ENCODE data around the gene NRXN3.

The NRXN3 gene

GRCh38 chr14:78164226-78164853, 5.8 kb upstream of the NRXN3 start:
- no peak overlapping the region for H3K4me3 ChIP-seq (ENCODE audit: low read length)
- peak; percentile 22 for DNase-seq (ENCODE audit: low read depth, low spot score)

- DNase-seq (ENCODE audit: low read depth, low spot score) = no peak
- H3K4me3 ChIP-seq (ENCODE audit: low read length) = no peak overlapping the region
These were observed 2.3 kb downstream of the NRXN3 start for GRCh38 chr14:78172428-78172827.

GRCh38 chr14:78173346-78174035, 3.3 kb downstream of the NRXN3 start:
- no peak overlapping the region for H3K4me3 ChIP-seq (ENCODE audit: low read length)
- no peak for DNase-seq (ENCODE audit: low read depth, low spot score)

GRCh38 chr14:78175412-78175811, 5.2 kb downstream of the NRXN3 start:
- no peak overlapping the region for H3K4me3 ChIP-seq (ENCODE audit: low read length)
- DNase-seq (ENCODE audit: low read depth, low spot score) = no peak

GRCh38 chr14:78178071-78178470, 7.9 kb downstream of the NRXN3 start:
- H3K4me3 ChIP-seq (ENCODE audit: low read length) = no peak overlapping the region
- DNase-seq (ENCODE audit: low read depth, low spot score) = no peak

GRCh38 chr14:78178971-78179370, 8.8 kb downstream of the NRXN3 start:
- DNase-seq (ENCODE audit: low read depth, low spot score) = no peak

GRCh38 chr14:78181270-78181669, 11.1 kb downstream of the NRXN3 start:
- H3K4me3 ChIP-seq (ENCODE audit: low read length) = no peak overlapping the region
- no peak for DNase-seq (ENCODE audit: low read depth, low spot score)

More at GRCh38 chr14:78178971-78179370, 8.8 kb downstream of the NRXN3 start:
- H3K4me3 ChIP-seq (ENCODE audit: low read length) = no peak overlapping the region

- no peak overlapping the region for H3K4me3 ChIP-seq (ENCODE audit: low read length)
- no peak for DNase-seq (ENCODE audit: low read depth, low spot score)
These were observed 12.5 kb downstream of the NRXN3 start for GRCh38 chr14:78182722-78183121.

- no peak overlapping the region for H3K4me3 ChIP-seq (ENCODE audit: low read length)
- no peak for DNase-seq (ENCODE audit: low read depth, low spot score)
These were observed 14.0 kb downstream of the NRXN3 start for GRCh38 chr14:78184157-78184556.

- no peak for DNase-seq (ENCODE audit: low read depth, low spot score)
- no peak overlapping the region for H3K4me3 ChIP-seq (ENCODE audit: low read length)
These were observed 16.1 kb downstream of the NRXN3 start for GRCh38 chr14:78186277-78186676.

GRCh38 chr14:78188882-78189281, 18.7 kb downstream of the NRXN3 start:
- no peak for DNase-seq (ENCODE audit: low read depth, low spot score)
- no peak overlapping the region for H3K4me3 ChIP-seq (ENCODE audit: low read length)

- no peak for DNase-seq (ENCODE audit: low read depth, low spot score)
- no peak overlapping the region for H3K4me3 ChIP-seq (ENCODE audit: low read length)
These were observed 25.3 kb downstream of the NRXN3 start for GRCh38 chr14:78195431-78195830.

- no peak overlapping the region for H3K4me3 ChIP-seq (ENCODE audit: low read length)
These were observed 26.1 kb downstream of the NRXN3 start for GRCh38 chr14:78196323-78196722.

GRCh38 chr14:78197051-78197450, 26.9 kb downstream of the NRXN3 start:
- DNase-seq (ENCODE audit: low read depth, low spot score) = no peak
- H3K4me3 ChIP-seq (ENCODE audit: low read length) = no peak overlapping the region

More at GRCh38 chr14:78196323-78196722, 26.1 kb downstream of the NRXN3 start:
- DNase-seq (ENCODE audit: low read depth, low spot score) = no peak

GRCh38 chr14:78202163-78202562, 32.0 kb downstream of the NRXN3 start:
- peak overlapping the region; percentile 13 for H3K4me3 ChIP-seq (ENCODE audit: low read length)
- DNase-seq (ENCODE audit: low read depth, low spot score) = peak; percentile 88

- no peak for DNase-seq (ENCODE audit: low read depth, low spot score)
- H3K4me3 ChIP-seq (ENCODE audit: low read length) = no peak overlapping the region
These were observed 32.8 kb downstream of the NRXN3 start for GRCh38 chr14:78202976-78203375.

GRCh38 chr14:78207414-78207813, 37.2 kb downstream of the NRXN3 start:
- no peak for DNase-seq (ENCODE audit: low read depth, low spot score)
- H3K4me3 ChIP-seq (ENCODE audit: low read length) = no peak overlapping the region

- H3K4me3 ChIP-seq (ENCODE audit: low read length) = no peak overlapping the region
- no peak for DNase-seq (ENCODE audit: low read depth, low spot score)
These were observed 50.1 kb downstream of the NRXN3 start for GRCh38 chr14:78220273-78220672.

- no peak for DNase-seq (ENCODE audit: low read depth, low spot score)
- H3K4me3 ChIP-seq (ENCODE audit: low read length) = no peak overlapping the region
These were observed 52.6 kb downstream of the NRXN3 start for GRCh38 chr14:78222746-78223145.

- no peak for DNase-seq (ENCODE audit: low read depth, low spot score)
- no peak overlapping the region for H3K4me3 ChIP-seq (ENCODE audit: low read length)
These were observed 57.3 kb downstream of the NRXN3 start for GRCh38 chr14:78227248-78228077.
